Common myeloid progenitor, CD34-positive (primary cell): ENCODE measurements around the gene CFAP107.
"Not testable (repeated sequence)": the region's sequence is repeated elsewhere in the genome, so short reads cannot be mapped to it uniquely, and the experiment has no call there.

Experiments
- CTCF ChIA-PET: fragments of 350-600 bp; sonication (Branson Sonifier 250); formaldehyde crosslinking; loops from one replicate; lab custom pipeline; 2021; ENCODE audit warnings: antibody characterized with exemption; lab: Charles Lee
- POLR2A ChIA-PET: fragments of 350-600 bp; sonication (Branson Sonifier 250); formaldehyde crosslinking; loops from one replicate; lab custom pipeline; 2021; ENCODE audit warnings: antibody characterized with exemption; lab: Charles Lee
- DNase-seq, 3 donors: peaks; one replicate each; pipeline versions ENCODE4 v3.0.0 to v3.0.0-alpha.2; 2013
- H3K27ac ChIP-seq, 2 experiments: 1 replicate in 1 of 2; 2 replicates in 1 of 2; pipeline ENCODE4 v1.7.0; 2013; ENCODE audit warnings: inconsistent platforms in 2 of 2, low read length in 2 of 2, mild to moderate bottlenecking in 2 of 2, low read depth in 1 of 2, moderate library complexity in 1 of 2; ENCODE audit not compliant: severe bottlenecking in 2 of 2, insufficient read depth in 1 of 2, poor library complexity in 1 of 2
- H3K27me3 ChIP-seq, 5 experiments: replicated peaks in 2 of 5; 1 replicate in 3 of 5; 2 replicates in 2 of 5; pipeline versions ENCODE4 v1.6.1 to v1.7.0; 2013; ENCODE audit warnings: low read length in 4 of 5, mild to moderate bottlenecking in 2 of 5, moderate library complexity in 2 of 5, inconsistent platforms in 1 of 5; ENCODE audit not compliant: insufficient read depth in 5 of 5, control insufficient read depth in 4 of 5
- H3K36me3 ChIP-seq, 4 experiments: 1 replicate in 2 of 4; 2 replicates in 2 of 4; pipeline versions ENCODE4 v1.6.1 to v1.7.0; 2013; ENCODE audit warnings: low read length in 3 of 4, control low read depth in 1 of 4, mild to moderate bottlenecking in 1 of 4; ENCODE audit not compliant: control insufficient read depth in 4 of 4, insufficient read depth in 4 of 4
- H3K4me1 ChIP-seq, 4 experiments: 1 replicate in 3 of 4; 2 replicates in 1 of 4; pipeline versions ENCODE4 v1.6.1 to v1.7.1; 2013; ENCODE audit warnings: low read length in 3 of 4, mild to moderate bottlenecking in 3 of 4, control low read depth in 1 of 4, inconsistent platforms in 1 of 4, moderate library complexity in 1 of 4; ENCODE audit not compliant: control insufficient read depth in 4 of 4, insufficient read depth in 4 of 4; ENCODE audit errors: control extremely low read depth in 1 of 4
- H3K4me3 ChIP-seq, 7 experiments: 1 replicate in 4 of 7; 2 replicates in 3 of 7; pipeline versions ENCODE4 v1.5.1 to v1.7.0; 2013; ENCODE audit warnings: mild to moderate bottlenecking in 7 of 7, low read length in 6 of 7, moderate library complexity in 6 of 7, inconsistent platforms in 2 of 7, low read depth in 2 of 7, control low read depth in 1 of 7; ENCODE audit not compliant: insufficient read depth in 4 of 7, control insufficient read depth in 1 of 7; ENCODE audit errors: extremely low read depth in 1 of 7
- H3K9me3 ChIP-seq, 5 experiments: 1 replicate in 4 of 5; 2 replicates in 1 of 5; pipeline versions ENCODE4 v1.6.1 to v1.7.1; 2013; ENCODE audit warnings: low read length in 4 of 5, mild to moderate bottlenecking in 2 of 5, inconsistent platforms in 1 of 5, low read depth in 1 of 5, moderate library complexity in 1 of 5; ENCODE audit not compliant: control insufficient read depth in 4 of 5, insufficient read depth in 2 of 5; ENCODE audit errors: control extremely low read depth in 1 of 5
- WGBS: methylation state at CpG from one replicate; pipeline ENCODE4 v1.1.5; 2013; ENCODE audit not compliant: insufficient coverage; 5-methylcytosine and 5-hydroxymethylcytosine counted together

The CFAP107 gene

DNA sequence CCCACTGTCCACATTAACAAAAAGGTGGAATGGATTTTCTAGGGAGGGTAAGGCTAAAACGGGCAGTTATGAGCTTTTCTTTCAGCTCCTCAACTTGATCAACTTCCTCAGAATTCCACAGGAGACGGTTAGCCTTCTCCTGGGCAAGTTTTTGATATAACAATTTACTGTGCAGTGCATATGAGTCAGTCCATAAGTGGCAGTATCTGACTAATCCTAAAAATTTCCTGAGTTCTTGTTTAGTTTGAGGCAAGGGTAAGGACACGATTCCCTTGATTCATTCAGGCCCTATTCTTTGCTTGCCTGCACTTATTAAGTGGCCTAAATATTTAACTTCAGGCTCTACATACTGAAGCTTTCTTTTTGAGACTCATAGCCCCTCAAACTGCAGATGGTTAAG is 36.3 kb upstream of the CFAP107 start:
- DNase-seq = no peak

DNA sequence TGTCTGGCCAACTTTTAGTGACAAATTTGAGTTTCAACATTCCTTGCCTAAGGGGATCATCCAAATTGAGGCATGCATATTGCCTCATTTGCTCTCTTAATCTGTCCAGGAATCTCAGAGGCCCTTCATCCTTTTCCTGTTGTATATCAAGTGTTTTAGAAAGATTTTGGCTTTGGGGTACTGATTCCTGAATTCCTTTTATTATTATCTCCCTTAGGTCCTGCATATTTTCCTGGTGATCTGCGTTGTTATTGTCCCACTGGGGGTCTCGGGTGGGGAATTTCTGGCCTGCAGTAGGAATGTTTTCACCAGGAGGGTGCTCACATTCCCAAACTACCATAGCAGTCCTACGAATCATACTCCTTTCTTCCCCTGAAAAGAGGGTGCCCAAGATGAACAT is 34.5 kb upstream of the CFAP107 start:
- no peak overlapping the region for H3K27ac ChIP-seq
- no peaks in the 10 kb centered on the region for H3K36me3 ChIP-seq
- peaks cover 0 to 4% (median 0%) of the 10 kb centered on the region in 5 experiments for H3K27me3 ChIP-seq
- WGBS = 86% methylated on average over 2 of the region's 3 CpGs
- ChIA-PET POLR2A (no interaction called here), CTCF (interaction anchor here (1.1 kb wide), 1 partner anchor 11 kb away, joined by 3 read pairs; no protein-coding TSS in a partner anchor)
- H3K4me3 ChIP-seq = no peak overlapping the region
- no peaks in the 10 kb centered on the region for H3K4me1 ChIP-seq
- no peak for DNase-seq
- no peaks in the 10 kb centered on the region for H3K9me3 ChIP-seq

More for the DNA sequence above, 36.3 kb upstream of the CFAP107 start:
- no peak overlapping the region for H3K4me3 ChIP-seq
- CTCF ChIA-PET = no interaction called here
- POLR2A ChIA-PET = no interaction called here
- WGBS = 94% methylated on average over 2 of the region's 3 CpGs
- peaks cover 0 to 1% (median 0%) of the 10 kb centered on the region in 5 experiments for H3K9me3 ChIP-seq
- no peaks in the 10 kb centered on the region for H3K4me1 ChIP-seq
- H3K36me3 ChIP-seq = no peaks in the 10 kb centered on the region
- peaks cover 0 to 3% (median 1%) of the 10 kb centered on the region in 5 experiments for H3K27me3 ChIP-seq
- no peak overlapping the region for H3K27ac ChIP-seq

DNA sequence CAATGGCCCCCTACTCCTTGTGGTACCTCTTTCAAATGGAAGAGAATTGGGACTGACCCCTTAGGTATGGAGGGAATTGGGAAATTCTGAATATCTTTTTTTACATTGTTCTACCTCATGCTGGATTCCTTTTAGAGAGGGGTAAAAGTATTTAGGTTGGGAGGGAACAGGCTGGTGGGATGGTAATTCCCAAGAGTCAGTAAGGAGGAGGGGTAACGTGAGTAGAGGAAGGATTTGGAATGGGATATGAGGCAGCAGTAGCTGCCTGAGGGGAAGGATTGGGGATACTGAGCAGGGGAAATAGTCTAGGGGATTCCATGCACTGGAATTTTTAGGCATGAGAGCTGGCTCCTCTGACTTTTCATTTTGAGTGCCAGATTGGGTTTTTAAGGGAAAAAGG is 33.9 kb upstream of the CFAP107 start:
- H3K4me1 ChIP-seq = no peaks in the 10 kb centered on the region
- ChIA-PET POLR2A (no interaction called here), CTCF (no interaction called here)
- peaks cover 0 to 4% (median 0%) of the 10 kb centered on the region in 5 experiments for H3K27me3 ChIP-seq
- 67% methylated on average over 1 of the region's 1 CpG for WGBS
- H3K4me3 ChIP-seq = no peak overlapping the region
- no peaks in the 10 kb centered on the region for H3K9me3 ChIP-seq
- no peak for DNase-seq
- H3K27ac ChIP-seq = no peak overlapping the region
- H3K36me3 ChIP-seq = no peaks in the 10 kb centered on the region

DNA sequence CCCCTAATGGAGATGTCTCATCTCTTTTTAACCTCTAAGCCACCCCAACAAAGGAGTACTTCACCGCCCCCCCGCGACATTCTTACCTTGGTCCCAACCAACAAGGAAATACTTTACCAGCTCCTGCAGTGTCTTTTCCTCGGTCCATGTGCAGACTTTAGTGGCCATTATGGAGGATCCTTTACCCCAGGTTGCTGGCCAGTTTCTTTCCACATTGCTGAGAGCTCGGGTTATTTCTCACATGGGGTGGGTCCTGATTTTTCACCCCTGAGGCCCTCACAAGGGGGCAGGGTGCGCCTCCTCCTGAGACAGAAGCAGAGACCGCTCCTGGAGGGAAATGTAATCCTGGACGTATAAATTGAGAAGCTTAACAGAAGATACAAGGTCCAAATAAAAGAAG is 33.1 kb upstream of the CFAP107 start:
- DNase-seq = no peak
- CTCF ChIA-PET = no interaction called here
- no peak overlapping the region for H3K4me3 ChIP-seq
- H3K9me3 ChIP-seq = no peaks in the 10 kb centered on the region
- no peaks in the 10 kb centered on the region for H3K36me3 ChIP-seq
- POLR2A ChIA-PET = no interaction called here
- H3K27me3 ChIP-seq = peaks cover 0 to 4% (median 0%) of the 10 kb centered on the region in 5 experiments
- H3K27ac ChIP-seq = no peak overlapping the region
- H3K4me1 ChIP-seq = no peaks in the 10 kb centered on the region
- 95% methylated on average over 7 of the region's 8 CpGs for WGBS

DNA sequence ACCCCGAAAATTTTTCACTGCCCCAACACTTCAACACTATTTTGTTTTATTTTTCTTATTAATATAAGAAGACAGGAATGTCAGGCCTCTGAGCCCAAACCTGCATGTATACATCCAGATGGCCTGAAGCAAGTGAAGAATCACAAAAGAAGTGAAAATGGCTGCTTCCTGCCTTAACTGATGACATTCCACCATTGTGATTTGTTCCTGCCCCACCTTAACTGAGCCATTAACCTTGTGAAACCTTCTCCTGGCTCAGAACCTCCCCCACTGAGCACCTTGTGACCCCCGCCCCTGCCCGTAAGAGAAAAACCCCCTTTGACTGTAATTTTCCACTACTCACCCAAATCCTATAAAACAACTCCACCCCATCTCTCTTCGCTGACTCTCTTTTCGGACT is 32.3 kb upstream of the CFAP107 start:
- H3K36me3 ChIP-seq, H3K4me1 ChIP-seq, H3K27ac ChIP-seq, H3K4me3 ChIP-seq, H3K27me3 ChIP-seq, POLR2A ChIA-PET, DNase-seq, H3K9me3 ChIP-seq: not testable (repeated sequence)
- 89% methylated on average over 4 of the region's 5 CpGs for WGBS
- CTCF ChIA-PET = interaction anchor here (0.6 kb wide), 1 partner anchor 685 kb away, joined by 3 read pairs; no protein-coding TSS in a partner anchor

DNA sequence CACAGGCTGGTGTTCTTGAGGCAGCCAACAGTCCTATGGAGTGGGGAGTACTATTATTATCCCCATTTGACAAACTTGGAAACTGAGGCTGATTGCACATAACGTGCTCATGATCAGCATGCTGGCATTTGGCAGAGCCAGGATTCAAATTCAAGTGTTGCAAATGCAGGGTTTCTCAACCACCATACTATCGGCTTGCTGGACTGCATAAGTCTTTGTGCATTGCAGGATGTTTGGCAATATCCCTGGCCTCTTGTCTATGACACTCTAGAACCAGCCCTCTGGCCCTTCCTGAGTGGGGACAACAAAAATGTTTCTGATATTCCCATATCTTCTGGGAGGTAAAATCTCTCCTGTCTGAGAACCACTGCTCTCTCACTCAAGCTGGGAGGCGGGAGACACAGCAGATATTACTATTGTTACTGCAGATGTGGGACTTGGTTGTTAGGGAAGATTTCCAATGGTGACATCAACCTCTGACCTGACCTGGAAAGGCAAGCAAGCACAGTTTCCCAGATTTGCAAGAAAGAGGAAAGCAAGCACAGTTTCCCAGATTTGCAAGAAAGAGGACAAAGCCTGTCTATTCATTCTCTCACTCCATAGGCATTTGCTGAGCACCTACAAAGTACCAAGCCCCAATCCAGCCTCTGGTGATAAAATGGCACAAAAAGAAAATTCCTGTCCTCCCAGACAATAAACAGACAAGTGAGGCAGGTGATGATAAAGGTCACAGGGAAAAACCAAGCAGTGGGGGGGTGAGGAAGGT is 31.1 kb upstream of the CFAP107 start:
- Histone ChIP-seq H3K27me3 (peaks cover 0 to 4% (median under 1%) of the 10 kb centered on the region in 5 experiments), H3K9me3 (no peaks in the 10 kb centered on the region), H3K4me3 (no peak overlapping the region), H3K4me1 (no peaks in the 10 kb centered on the region), H3K27ac (no peak overlapping the region), H3K36me3 (no peaks in the 10 kb centered on the region)
- POLR2A ChIA-PET = interaction anchor here (0.6 kb wide), 1 partner anchor 1085 kb away, joined by 4 read pairs; no protein-coding TSS in a partner anchor
- 84% methylated on average over 2 of the region's 3 CpGs for whole genome bisulfite sequencing
- CTCF ChIA-PET = no interaction called here
- DNase-seq = no peak

DNA sequence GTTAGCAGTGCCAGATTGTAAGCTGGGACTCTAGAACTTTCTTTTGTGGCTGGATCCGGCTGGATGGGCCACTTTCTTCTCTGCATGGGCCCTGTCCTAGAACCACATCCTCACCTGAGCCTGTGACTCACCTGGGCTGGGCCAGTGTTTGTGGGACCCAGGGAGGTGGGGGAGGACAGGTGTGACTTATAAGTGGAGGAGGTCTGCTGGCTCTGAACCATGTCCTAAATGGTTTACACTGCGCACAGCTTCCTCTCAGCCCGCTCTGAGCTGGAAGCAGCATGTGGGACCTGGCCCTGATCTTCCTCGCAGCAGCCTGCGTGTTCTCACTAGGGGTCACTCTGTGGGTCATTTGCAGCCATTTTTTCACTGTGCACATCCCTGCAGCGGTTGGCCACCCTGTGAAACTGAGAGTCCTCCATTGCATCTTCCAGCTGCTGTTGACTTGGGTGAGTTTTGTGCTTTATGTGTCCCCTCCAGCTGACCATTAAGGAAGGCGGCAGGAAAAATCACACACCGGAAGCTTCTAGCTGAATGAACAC is 30.0 kb upstream of the CFAP107 start, which contains the start of gene AADACL3:
TSS of gene AADACL3 (plus strand) at position 215 of the 542 bp plus-strand sequence. CDS start at position 282, 67 bp downstream.
- H3K27ac ChIP-seq = no peak within 1 kb of the TSS
- H3K36me3 ChIP-seq = no peaks in the 10 kb centered on the region
- no peak within 1 kb of the TSS for H3K4me3 ChIP-seq
- CTCF ChIA-PET = no interaction called here
- no peak for DNase-seq
- H3K4me1 ChIP-seq = no peaks in the 10 kb centered on the region
- WGBS = 91% methylated on average over 8 of the region's 8 CpGs
- POLR2A ChIA-PET = no interaction called here
- H3K27me3 ChIP-seq = peaks cover 0 to 4% (median 1%) of the 10 kb centered on the region in 5 experiments
- H3K9me3 ChIP-seq = no peaks in the 10 kb centered on the region
